Fibroblast of peridontal ligament (primary cell): ENCODE measurements around the gene TDP1.
"Not testable (repeated sequence)": the region's sequence is repeated elsewhere in the genome, so short reads cannot be mapped to it uniquely, and the experiment has no call there.

Experiments used
- DNase-seq: peaks from one replicate; pipeline ENCODE4 v3.0.0-alpha.2; 2010; ENCODE audit errors: extremely low read depth

TDP1 gene

GRCh38 chr14:90049390-90049789, 93.7 kb downstream of the TDP1 start:
- DNase-seq = no peak

GRCh38 chr14:90050271-90050670, 94.5 kb downstream of the TDP1 start:
- DNase-seq = no peak

- peak; percentile 44 for DNase-seq
Observed at GRCh38 chr14:90053044-90053443, 97.3 kb downstream of the TDP1 start.

- DNase-seq = no peak
Observed at GRCh38 chr14:90054803-90055202, 99.1 kb downstream of the TDP1 start.

- no peak for DNase-seq
Observed at GRCh38 chr14:90056826-90057225, 101.1 kb downstream of the TDP1 start.

- DNase-seq = no peak
Observed at GRCh38 chr14:90058876-90059458, 103.2 kb downstream of the TDP1 start.

GRCh38 chr14:90060312-90060964, 104.7 kb downstream of the TDP1 start:
- DNase-seq = peak; percentile 24

- DNase-seq = no peak
Observed at GRCh38 chr14:90060965-90061684, 105.4 kb downstream of the TDP1 start.

- no peak for DNase-seq
Observed at GRCh38 chr14:90061685-90062126, 106.0 kb downstream of the TDP1 start, which contains the start of gene KCNK13. Gene KCNK13 (plus strand): TSS chr14:90061994. CDS start chr14:90062206, 212 bp downstream.

GRCh38 chr14:90062127-90062794, 106.5 kb downstream of the TDP1 start:
- DNase-seq = no peak

GRCh38 chr14:90062822-90063539, 107.3 kb downstream of the TDP1 start:
- DNase-seq = no peak

- DNase-seq = no peak
Observed at GRCh38 chr14:90072350-90072749, 116.6 kb downstream of the TDP1 start.

- no peak for DNase-seq
Observed at GRCh38 chr14:90079576-90079975, 123.8 kb downstream of the TDP1 start.

- DNase-seq = peak; percentile 34
Observed at GRCh38 chr14:90087433-90087832, 131.7 kb downstream of the TDP1 start.

GRCh38 chr14:90088176-90088575, 132.4 kb downstream of the TDP1 start:
- DNase-seq = no peak

- DNase-seq = not testable (repeated sequence)
Observed at GRCh38 chr14:90089486-90089885, 133.8 kb downstream of the TDP1 start.

- DNase-seq = peak; percentile 62
Observed at GRCh38 chr14:90091393-90091792, 135.7 kb downstream of the TDP1 start.

- DNase-seq = peak; percentile 29
Observed at GRCh38 chr14:90093942-90094595, 138.3 kb downstream of the TDP1 start.
